Duodenal mucosa (tissue), 2 donors: Measurements from ENCODE around the gene ZC3H12C.

Source experiments
- H3K27ac ChIP-seq: one replicate; pipeline ENCODE4 v1.7.0; 2013; ENCODE audit warnings: low read depth, low read length
- H3K27me3 ChIP-seq, 2 donors: one replicate each; pipeline ENCODE4 v1.7.0; 2013; ENCODE audit warnings: low read length in 2 of 2, control low read depth in 1 of 2; ENCODE audit not compliant: insufficient read depth in 2 of 2, control insufficient read depth in 1 of 2
- H3K36me3 ChIP-seq, 2 donors: one replicate each; pipeline ENCODE4 v1.7.0; 2013; ENCODE audit warnings: low read length in 2 of 2, control low read depth in 1 of 2; ENCODE audit not compliant: insufficient read depth in 2 of 2, control insufficient read depth in 1 of 2
- H3K4me1 ChIP-seq, 2 donors: one replicate each; pipeline ENCODE4 v1.7.0; 2013; ENCODE audit warnings: low read length in 2 of 2, control low read depth in 1 of 2; ENCODE audit not compliant: insufficient read depth in 2 of 2, control insufficient read depth in 1 of 2
- H3K4me3 ChIP-seq, 2 donors: one replicate each; pipeline ENCODE4 v1.7.0; 2013; ENCODE audit warnings: low read length in 2 of 2, low read depth in 1 of 2
- H3K9ac ChIP-seq, 2 donors: one replicate each; pipeline ENCODE4 v1.7.0; 2013; ENCODE audit warnings: low read length in 2 of 2, low read depth in 1 of 2
- H3K9me3 ChIP-seq, 2 donors: one replicate each; pipeline ENCODE4 v1.7.0; 2013; ENCODE audit warnings: low read length in 2 of 2, control low read depth in 1 of 2; ENCODE audit not compliant: control insufficient read depth in 1 of 2

ZC3H12C gene

DNA sequence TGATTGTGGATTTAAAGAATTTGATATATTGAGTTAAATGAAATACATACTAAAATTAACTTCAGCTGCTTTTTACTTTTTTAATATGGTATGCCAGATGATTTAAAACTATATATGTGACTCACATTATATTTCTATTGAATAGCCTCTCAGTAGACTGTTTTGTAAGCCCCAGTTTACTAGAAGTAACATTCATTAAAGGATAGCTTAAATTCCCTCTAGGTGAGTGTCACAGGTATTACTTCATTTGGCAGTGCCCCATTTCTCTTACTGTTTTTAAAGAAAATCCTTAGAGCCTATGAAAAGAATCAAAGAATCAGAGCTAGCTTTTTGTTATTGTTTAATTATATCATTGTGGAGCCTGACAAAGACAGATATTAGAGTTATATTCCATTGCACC, 48.6 kb downstream of the ZC3H12C start:
- Histone ChIP-seq H3K27me3 (no peaks in the 10 kb centered on the region), H3K4me1 (no peaks in the 10 kb centered on the region), H3K9ac (no peak overlapping the region), H3K27ac (no peak overlapping the region), H3K36me3 (no peaks in the 10 kb centered on the region), H3K9me3 (no peaks in the 10 kb centered on the region), H3K4me3 (no peak overlapping the region)

DNA sequence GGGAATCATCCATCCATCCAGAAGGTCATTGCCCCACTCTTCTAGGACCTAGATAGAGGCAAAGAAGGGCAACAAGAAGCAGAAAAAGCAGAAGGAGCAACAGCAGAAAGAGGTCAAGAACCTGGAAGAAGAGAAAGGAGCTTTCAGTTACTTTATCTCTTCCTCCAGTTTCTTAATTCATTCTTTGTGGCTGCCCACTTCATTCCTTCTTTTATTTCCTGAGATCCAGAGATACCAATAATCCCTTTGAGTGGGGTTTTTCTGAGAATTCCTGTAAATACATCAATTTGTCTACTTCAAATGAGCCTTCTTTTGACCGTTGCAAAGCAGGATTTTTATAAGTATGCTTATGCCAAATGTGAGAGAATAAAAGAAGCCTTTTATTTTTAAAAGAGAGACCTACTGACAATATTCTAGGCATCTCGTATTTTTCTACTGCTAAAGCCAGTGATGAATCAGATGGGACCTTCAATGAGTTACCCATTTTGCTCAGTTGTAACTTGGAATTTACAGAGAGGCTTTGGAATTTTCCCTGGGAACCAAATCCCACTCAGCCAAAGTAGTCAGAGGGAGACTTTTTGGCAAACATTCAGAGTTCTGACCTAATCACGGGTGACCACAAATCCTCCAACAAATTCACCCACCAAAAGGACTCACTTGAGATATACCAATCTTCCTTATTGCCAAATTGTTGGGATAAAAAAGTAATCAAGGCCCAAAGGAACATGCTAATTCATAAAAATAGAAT, 54.9 kb downstream of the ZC3H12C start:
- no peak overlapping the region for H3K27ac ChIP-seq

DNA sequence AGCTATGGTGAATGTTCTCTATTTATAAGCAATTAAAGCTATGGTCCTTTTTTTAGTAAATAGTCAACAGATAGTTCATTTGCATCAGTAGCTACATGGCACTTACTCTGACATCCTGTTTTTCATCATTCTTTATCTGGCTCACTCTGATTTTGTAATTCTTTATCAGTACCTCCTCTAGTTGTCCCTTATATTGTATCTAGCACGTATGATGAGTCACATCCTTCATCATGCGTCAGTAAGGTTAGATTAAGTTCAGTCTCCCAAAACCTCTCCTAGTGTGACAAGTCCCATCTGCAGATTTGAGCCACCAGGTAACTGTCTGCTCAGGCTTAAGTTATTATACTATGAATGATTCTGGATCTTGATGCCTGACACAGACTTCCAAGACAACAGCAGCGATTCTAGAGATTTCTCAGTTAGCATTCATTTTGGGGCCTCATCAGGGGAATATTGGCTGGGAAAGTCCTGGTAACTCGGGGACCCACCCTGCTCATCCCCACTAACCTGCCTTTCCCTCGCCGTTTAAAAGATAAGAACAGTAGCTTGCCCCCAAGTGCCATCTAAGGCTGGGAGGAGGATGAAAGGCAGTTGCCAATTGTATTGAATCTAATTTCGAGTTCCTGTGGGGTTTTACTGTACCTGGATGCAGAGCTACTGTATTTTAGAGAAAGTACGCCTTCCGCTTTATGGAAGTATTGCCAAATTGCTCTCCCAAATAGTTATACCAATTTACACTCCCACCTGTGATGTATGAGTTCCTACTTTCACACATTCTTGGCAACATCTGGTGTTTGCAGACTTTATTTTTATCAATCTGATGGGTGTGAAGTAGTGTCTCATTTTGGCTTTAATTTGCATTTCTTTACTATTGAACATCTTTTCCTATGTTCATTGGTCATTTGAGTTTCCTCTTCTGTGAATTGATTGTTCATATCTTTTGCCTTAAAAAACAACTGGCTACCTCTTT, 55.9 kb downstream of the ZC3H12C start:
- no peaks in the 10 kb centered on the region for H3K4me1 ChIP-seq
- no peaks in the 10 kb centered on the region for H3K27me3 ChIP-seq
- no peaks in the 10 kb centered on the region for H3K36me3 ChIP-seq

More for the DNA sequence above, 54.9 kb downstream of the ZC3H12C start:
- Histone ChIP-seq H3K36me3 (no peaks in the 10 kb centered on the region), H3K4me1 (no peaks in the 10 kb centered on the region), H3K4me3 (no peak overlapping the region), H3K9ac (no peak overlapping the region), H3K27me3 (no peaks in the 10 kb centered on the region), H3K9me3 (no peaks in the 10 kb centered on the region)

DNA sequence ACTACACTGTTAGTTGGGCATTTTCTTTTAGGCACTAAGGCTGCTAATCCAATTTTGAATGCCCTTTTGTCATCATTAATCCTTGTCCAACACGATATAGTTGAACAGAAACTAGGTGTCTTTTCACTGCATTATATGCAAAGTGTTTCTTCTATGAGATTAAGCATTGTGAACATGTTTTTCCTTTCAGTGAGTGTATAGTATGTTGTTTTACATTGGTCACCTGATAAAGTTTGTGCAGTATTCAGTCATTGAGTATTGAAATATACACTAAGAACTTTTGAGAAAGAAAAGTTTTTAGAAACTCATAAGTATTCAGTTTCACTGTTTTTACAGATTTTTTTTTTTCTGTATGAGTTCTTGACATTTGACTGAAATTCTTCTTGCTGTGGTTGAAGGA, 59.0 kb downstream of the ZC3H12C start:
- H3K9ac ChIP-seq = no peak overlapping the region
- no peaks in the 10 kb centered on the region for H3K36me3 ChIP-seq
- no peak overlapping the region for H3K4me3 ChIP-seq
- no peak overlapping the region for H3K27ac ChIP-seq
- no peaks in the 10 kb centered on the region for H3K27me3 ChIP-seq
- H3K9me3 ChIP-seq = no peaks in the 10 kb centered on the region
- H3K4me1 ChIP-seq = no peaks in the 10 kb centered on the region

More for the DNA sequence above, 55.9 kb downstream of the ZC3H12C start:
- no peak overlapping the region for H3K27ac ChIP-seq
- H3K9me3 ChIP-seq = no peaks in the 10 kb centered on the region
- no peak overlapping the region for H3K9ac ChIP-seq
- no peak overlapping the region for H3K4me3 ChIP-seq

DNA sequence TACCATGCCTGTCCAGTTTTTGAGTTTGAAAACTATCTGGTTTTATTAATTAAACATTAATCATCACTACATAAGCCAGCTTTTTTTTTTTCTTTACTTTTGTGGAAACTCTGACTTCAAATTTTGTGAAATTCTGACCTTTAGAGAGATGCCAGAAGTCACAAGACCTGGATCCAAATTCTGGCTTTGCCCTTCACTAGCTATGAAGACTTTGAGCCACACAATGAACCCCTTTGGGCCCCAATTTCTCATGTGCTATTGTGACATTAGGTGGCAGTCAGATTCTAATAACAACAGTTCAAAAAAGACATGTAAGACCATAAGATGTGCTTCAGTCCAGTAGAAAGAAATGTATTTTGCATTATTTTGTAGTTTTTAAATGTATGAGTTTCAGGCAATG, 60.3 kb downstream of the ZC3H12C start:
- Histone ChIP-seq H3K9me3 (no peaks in the 10 kb centered on the region), H3K27me3 (no peaks in the 10 kb centered on the region), H3K36me3 (peaks cover 0 to 5% of the 10 kb centered on the region in 2 donors), H3K27ac (no peak overlapping the region), H3K9ac (no peak overlapping the region), H3K4me1 (no peaks in the 10 kb centered on the region), H3K4me3 (no peak overlapping the region)

DNA sequence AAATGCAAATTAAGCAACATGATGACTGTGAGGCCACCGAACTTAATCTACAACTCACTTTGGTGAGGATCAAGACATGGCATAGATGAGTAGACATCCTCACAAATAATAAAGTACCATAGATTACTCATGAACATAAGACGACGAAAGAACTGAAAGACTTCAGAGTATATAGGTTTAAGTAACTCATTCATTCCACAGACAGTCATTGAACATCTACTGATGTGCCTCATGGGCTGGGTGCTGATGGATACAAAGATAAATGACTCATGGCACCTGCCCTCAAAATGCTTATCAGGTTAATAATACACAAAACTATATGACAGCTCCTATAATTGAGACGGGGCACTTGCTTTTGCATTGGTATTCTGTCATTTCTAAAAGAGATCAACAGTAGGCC, 63.3 kb downstream of the ZC3H12C start:
- Histone ChIP-seq H3K27me3 (no peaks in the 10 kb centered on the region), H3K4me3 (no peak overlapping the region), H3K36me3 (peaks cover 13 to 18% of the 10 kb centered on the region in 2 donors), H3K9me3 (no peaks in the 10 kb centered on the region), H3K4me1 (no peaks in the 10 kb centered on the region), H3K9ac (no peak overlapping the region), H3K27ac (no peak overlapping the region)

DNA sequence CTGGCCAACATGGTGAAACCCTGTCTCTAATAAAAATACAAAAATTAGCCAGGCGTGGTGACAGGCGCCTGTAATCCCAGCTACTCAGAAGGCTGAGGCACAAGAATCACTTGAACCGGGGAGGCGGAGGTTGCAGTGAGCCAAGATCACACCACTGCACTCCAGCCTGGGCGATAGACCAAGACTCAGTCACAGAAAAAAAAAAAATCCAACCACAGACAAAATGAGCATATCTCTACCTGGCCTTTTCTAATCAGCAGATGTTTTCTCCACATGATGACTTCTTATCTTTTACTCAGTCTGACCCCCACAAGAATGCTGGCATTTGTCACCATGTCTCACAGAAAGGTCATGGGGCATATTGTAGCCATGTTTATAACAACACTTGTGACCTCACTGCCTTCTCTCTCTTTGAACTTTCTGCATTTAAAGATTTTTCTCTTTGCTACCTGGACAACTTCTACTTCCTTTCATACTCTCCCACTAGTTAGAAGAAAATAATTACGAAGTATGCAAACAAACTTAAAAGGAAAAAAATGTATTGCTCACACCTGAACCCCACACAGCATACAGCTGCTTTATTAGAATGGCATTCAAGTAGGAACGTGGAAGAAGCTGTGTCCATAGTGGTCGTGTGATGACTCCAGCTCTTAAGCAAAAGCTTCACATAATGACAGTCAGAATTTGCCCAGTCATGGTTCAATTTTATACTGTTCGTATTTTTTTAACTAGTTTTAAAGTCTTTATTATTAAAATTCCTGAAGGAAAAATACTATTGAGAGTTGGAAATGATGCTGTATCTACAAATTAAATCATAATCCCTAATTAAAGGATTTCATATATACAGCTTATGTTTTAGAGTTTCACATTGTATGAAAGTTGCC, 65.4 kb downstream of the ZC3H12C start:
- Histone ChIP-seq H3K4me1 (no peaks in the 10 kb centered on the region), H3K4me3 (no peak overlapping the region), H3K9ac (no peak overlapping the region), H3K27me3 (no peaks in the 10 kb centered on the region), H3K36me3 (peaks cover 13 to 18% of the 10 kb centered on the region in 2 donors), H3K9me3 (no peaks in the 10 kb centered on the region), H3K27ac (no peak overlapping the region)

DNA sequence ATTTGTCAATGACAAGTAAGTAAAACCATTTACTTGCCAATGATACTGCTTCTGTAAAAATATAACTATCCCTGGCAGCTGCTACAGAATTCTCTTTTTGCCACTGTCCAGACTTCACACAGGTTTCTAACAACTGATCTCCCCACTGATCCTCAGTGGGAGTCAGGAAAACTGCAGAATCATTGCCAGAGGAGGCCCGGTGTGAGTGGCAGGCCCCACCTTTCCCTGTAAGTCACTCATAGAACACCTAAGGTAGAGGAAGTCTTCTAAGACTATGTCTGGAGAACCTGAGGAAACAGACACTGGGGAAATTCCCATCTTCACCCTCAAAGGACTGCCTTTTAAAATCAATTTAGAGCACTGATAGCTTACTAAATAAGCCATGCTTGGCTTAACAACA, 66.3 kb downstream of the ZC3H12C start:
- no peaks in the 10 kb centered on the region for H3K4me1 ChIP-seq
- H3K36me3 ChIP-seq = peaks cover 15 to 22% of the 10 kb centered on the region in 2 donors
- no peak overlapping the region for H3K27ac ChIP-seq
- H3K9ac ChIP-seq = no peak overlapping the region
- no peaks in the 10 kb centered on the region for H3K9me3 ChIP-seq
- no peaks in the 10 kb centered on the region for H3K27me3 ChIP-seq
- no peak overlapping the region for H3K4me3 ChIP-seq

DNA sequence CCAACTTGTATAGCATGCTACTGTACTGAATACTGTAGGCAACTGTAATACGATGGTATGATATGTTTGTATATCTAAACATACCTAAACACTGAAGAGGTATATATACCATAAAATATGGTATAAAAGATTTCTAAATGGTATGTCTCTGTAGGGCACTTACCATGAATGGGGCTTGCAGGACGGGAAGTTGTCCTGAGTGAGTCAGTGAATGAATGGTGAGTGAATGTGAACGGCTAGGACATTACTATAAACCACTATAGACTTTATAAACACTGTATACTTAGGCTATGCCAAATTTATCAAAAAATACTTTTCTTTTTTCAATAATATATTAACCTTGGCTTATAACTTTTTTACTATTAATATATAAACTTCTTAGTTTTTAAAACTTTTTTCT, 66.8 kb downstream of the ZC3H12C start:
- Histone ChIP-seq H3K4me3 (no peak overlapping the region), H3K9ac (no peak overlapping the region), H3K9me3 (no peaks in the 10 kb centered on the region), H3K27ac (no peak overlapping the region), H3K27me3 (no peaks in the 10 kb centered on the region), H3K36me3 (peaks cover 20 to 27% of the 10 kb centered on the region in 2 donors), H3K4me1 (no peaks in the 10 kb centered on the region)
